ENCODE measurements around the gene WSCD2. TPM values are rescaled to one million over a fixed set of nuclear protein-coding genes. Genes with fewer than 3 reads are reported as not detected.

Gene WSCD2
- total RNA-seq, 2 experiments from 2014 or later: not detected

DNA sequence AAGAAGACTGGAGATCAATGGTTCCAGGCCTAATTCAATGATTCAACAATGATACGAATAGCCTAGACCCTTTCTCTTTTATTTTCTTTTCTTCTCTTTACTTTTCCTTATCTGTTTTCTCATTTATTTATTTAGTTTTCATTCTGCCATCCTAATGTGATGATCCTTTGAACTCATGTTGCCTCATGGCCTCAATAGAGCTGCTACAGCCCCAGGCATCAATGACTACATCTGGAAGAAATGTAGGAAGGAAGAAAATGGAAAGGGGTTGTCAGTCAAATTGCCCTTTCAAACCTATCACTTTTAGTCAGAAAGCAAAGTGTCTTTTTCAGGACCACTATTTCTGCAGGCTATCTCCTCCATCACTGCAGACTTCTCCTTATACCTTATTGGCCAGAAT lies 140.1 kb downstream of the WSCD2 start:
- no TSS peak for BruUV-seq (replicated peaks)
- no peaks in the 10 kb centered on the region for H3K9me2 ChIP-seq (ENCODE audit: insufficient read depth, low read length)
- ChIA-PET POLR2A (interaction anchor here (0.6 kb wide), 1 partner anchor 85 kb away, joined by 4 read pairs; no protein-coding TSS in a partner anchor), CTCF (ENCODE audit: unreplicated experiment) (interaction anchor here (0.6 kb wide), 1 partner anchor 241 kb away, joined by 4 read pairs; no protein-coding TSS in a partner anchor)
- no peak for TF ChIP-seq EZH2phosphoT487 (IDR thresholded peaks at IDR 0.05; ENCODE audit: borderline replicate concordance, low read depth, low read length)
- TF ChIP-seq, protein P1, sequence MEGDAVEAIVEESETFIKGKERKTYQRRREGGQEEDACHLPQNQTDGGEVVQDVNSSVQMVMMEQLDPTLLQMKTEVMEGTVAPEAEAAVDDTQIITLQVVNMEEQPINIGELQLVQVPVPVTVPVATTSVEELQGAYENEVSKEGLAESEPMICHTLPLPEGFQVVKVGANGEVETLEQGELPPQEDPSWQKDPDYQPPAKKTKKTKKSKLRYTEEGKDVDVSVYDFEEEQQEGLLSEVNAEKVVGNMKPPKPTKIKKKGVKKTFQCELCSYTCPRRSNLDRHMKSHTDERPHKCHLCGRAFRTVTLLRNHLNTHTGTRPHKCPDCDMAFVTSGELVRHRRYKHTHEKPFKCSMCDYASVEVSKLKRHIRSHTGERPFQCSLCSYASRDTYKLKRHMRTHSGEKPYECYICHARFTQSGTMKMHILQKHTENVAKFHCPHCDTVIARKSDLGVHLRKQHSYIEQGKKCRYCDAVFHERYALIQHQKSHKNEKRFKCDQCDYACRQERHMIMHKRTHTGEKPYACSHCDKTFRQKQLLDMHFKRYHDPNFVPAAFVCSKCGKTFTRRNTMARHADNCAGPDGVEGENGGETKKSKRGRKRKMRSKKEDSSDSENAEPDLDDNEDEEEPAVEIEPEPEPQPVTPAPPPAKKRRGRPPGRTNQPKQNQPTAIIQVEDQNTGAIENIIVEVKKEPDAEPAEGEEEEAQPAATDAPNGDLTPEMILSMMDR (conservative IDR thresholded peaks at IDR 0.05; ENCODE audit: low read length): no peak
- H3K79me2 ChIP-seq (ENCODE audit: insufficient read depth, low read depth, low read length): no peaks in the 10 kb centered on the region
- H3K4me1 ChIP-seq (ENCODE audit: insufficient read depth, low read length, poor library complexity, severe bottlenecking): no peaks in the 10 kb centered on the region
- intact Hi-C loops (cut with micrococcal nuclease; ENCODE audit: unreplicated experiment): no loop called here
- H3K36me3 ChIP-seq (ENCODE audit: insufficient read depth, low read length): no peaks in the 10 kb centered on the region
- no peaks in the 10 kb centered on the region for H4K20me1 ChIP-seq (ENCODE audit: insufficient read depth, low read length)
- no peak overlapping the region for H3K4me2 ChIP-seq (ENCODE audit: low read length)
- H3K9me3 ChIP-seq (ENCODE audit: low read length): no peaks in the 10 kb centered on the region
- H3K27ac ChIP-seq (ENCODE audit: low read depth, low read length, poor library complexity, severe bottlenecking): no peak overlapping the region
- H2AFZ ChIP-seq (ENCODE audit: low read length): no peak overlapping the region
- no peak for DNase-seq (ENCODE audit: low spot score)
- H3K4me3 ChIP-seq (ENCODE audit: low read depth, low read length, poor library complexity, severe bottlenecking): no peak overlapping the region

DNA sequence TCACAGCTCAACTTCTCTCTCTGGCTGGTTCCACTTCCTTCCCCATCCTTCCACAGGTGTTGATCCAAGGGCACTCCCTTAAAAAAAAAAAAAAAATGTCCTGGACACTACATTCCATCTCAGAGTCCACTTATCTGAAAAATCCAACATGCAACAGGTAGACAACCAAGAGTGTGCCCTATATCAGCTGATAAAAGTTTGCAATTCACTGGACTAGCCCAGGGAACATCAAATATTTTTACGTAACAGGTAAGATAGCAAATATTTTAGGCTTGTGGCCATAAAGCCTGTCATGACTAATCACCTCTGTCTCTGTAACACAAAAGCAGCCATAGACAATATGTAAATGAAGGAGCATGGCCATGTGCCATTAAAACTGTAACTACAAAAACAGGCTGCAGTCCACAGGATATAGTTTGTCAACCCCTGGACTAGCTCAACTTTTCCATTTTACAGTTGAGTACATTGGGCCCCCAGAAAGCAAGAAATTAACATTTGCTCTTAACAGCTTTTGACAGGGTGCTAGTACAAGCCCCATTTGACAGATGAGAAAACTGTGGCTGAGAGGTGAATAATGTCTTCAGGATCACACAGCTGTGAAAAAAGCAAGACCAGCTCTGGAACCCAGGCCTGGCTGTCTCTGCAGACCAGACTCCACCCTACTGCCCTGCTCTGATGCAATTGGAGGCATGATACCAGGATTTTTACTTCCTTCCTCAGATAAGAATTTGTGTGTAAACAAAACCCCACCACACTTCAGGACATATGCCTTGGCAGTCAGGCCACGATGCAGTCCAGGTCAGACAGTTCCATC lies 141.2 kb downstream of the WSCD2 start:
- H3K79me2 ChIP-seq (ENCODE audit: insufficient read depth, low read depth, low read length): no peaks in the 10 kb centered on the region
- H3K9me2 ChIP-seq (ENCODE audit: insufficient read depth, low read length): no peaks in the 10 kb centered on the region
- H3K9me3 ChIP-seq (ENCODE audit: low read length): no peaks in the 10 kb centered on the region
- TF ChIP-seq EZH2phosphoT487 (IDR thresholded peaks at IDR 0.05; ENCODE audit: borderline replicate concordance, low read depth, low read length): no peak
- TF ChIP-seq, protein P1 (conservative IDR thresholded peaks at IDR 0.05; ENCODE audit: low read length): no peak
- ChIA-PET POLR2A (interaction anchor here (0.5 kb wide), 1 partner anchor 441 kb away, joined by 3 read pairs; no protein-coding TSS in a partner anchor), CTCF (ENCODE audit: unreplicated experiment) (interaction anchor here (0.6 kb wide), 1 partner anchor 242 kb away, joined by 4 read pairs; no protein-coding TSS in a partner anchor)
- BruUV-seq (replicated peaks): no TSS peak
- no peak overlapping the region for H3K27ac ChIP-seq (ENCODE audit: low read depth, low read length, poor library complexity, severe bottlenecking)
- DNase-seq (ENCODE audit: low spot score): no peak
- H3K4me2 ChIP-seq (ENCODE audit: low read length): no peak overlapping the region
- intact Hi-C loops (cut with micrococcal nuclease; ENCODE audit: unreplicated experiment): no loop called here
- no peak overlapping the region for H2AFZ ChIP-seq (ENCODE audit: low read length)
- H3K4me1 ChIP-seq (ENCODE audit: insufficient read depth, low read length, poor library complexity, severe bottlenecking): no peaks in the 10 kb centered on the region
- H4K20me1 ChIP-seq (ENCODE audit: insufficient read depth, low read length): no peaks in the 10 kb centered on the region
- H3K36me3 ChIP-seq (ENCODE audit: insufficient read depth, low read length): no peaks in the 10 kb centered on the region
- H3K4me3 ChIP-seq (ENCODE audit: low read depth, low read length, poor library complexity, severe bottlenecking): no peak overlapping the region

DNA sequence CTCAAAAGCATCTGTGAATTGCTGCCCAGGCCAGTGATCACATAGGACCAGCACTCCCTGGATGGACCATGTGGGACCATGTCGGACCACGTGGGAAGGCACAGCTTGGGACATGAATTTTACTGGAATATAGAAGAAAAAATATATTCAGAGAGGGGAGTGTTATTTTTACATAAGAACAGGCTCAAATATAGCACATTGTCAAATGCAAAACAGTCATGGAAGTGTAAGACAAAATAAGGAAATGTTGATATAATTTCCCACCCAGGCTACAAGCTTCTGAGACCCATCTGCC lies 141.7 kb downstream of the WSCD2 start:
- no peak overlapping the region for H3K4me2 ChIP-seq (ENCODE audit: low read length)
- BruUV-seq (replicated peaks): no TSS peak

More for the DNA sequence above, 141.7 kb downstream of the WSCD2 start:
- Histone ChIP-seq H3K9me3 (ENCODE audit: low read length) (no peaks in the 10 kb centered on the region), H3K9me2 (ENCODE audit: insufficient read depth, low read length) (no peaks in the 10 kb centered on the region), H3K4me3 (ENCODE audit: low read depth, low read length, poor library complexity, severe bottlenecking) (no peak overlapping the region), H3K4me1 (ENCODE audit: insufficient read depth, low read length, poor library complexity, severe bottlenecking) (no peaks in the 10 kb centered on the region), H3K27ac (ENCODE audit: low read depth, low read length, poor library complexity, severe bottlenecking) (no peak overlapping the region), H3K36me3 (ENCODE audit: insufficient read depth, low read length) (no peaks in the 10 kb centered on the region), H4K20me1 (ENCODE audit: insufficient read depth, low read length) (no peaks in the 10 kb centered on the region), H2AFZ (ENCODE audit: low read length) (no peak overlapping the region), H3K79me2 (ENCODE audit: insufficient read depth, low read depth, low read length) (no peaks in the 10 kb centered on the region)
- ChIA-PET CTCF (ENCODE audit: unreplicated experiment) (no interaction called here), POLR2A (no interaction called here)
- DNase-seq (ENCODE audit: low spot score): no peak
- TF ChIP-seq, protein P1 (conservative IDR thresholded peaks at IDR 0.05; ENCODE audit: low read length): no peak
- no peak for TF ChIP-seq EZH2phosphoT487 (IDR thresholded peaks at IDR 0.05; ENCODE audit: borderline replicate concordance, low read depth, low read length)
- intact Hi-C loops (cut with micrococcal nuclease; ENCODE audit: unreplicated experiment): no loop called here
